ENCODE results near the gene ABCA6.
"Not testable (repeated sequence)": the region's sequence is repeated elsewhere in the genome, so short reads cannot be mapped to it uniquely, and the experiment has no call there.

Gene ABCA6

DNA sequence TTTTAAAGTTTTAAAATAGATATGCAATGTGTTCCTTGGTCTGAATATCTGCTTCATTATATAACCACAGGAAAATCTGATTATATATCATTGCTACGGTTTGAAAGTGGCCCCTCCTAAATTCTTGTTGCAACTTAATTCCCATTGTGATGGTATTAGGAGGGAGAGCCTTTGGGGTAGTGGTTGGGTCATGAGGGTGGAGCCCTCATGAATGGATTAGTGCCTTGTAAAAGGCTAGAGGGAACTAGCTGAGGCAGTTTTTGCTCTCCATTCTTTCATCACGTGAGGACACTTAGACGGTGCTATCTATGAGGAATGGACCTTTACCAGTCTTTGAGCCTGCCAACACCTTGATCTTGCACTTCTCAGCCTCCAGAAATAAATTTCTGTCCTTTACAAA, 7.6 kb downstream of the ABCA6 start:
- DNase-seq (ENCODE audit: low read depth): no peak

- DNase-seq (ENCODE audit: low read depth): no peak
These were observed 10.9 kb downstream of the ABCA6 start for GRCh38 chr17:69130627-69131296.

DNA sequence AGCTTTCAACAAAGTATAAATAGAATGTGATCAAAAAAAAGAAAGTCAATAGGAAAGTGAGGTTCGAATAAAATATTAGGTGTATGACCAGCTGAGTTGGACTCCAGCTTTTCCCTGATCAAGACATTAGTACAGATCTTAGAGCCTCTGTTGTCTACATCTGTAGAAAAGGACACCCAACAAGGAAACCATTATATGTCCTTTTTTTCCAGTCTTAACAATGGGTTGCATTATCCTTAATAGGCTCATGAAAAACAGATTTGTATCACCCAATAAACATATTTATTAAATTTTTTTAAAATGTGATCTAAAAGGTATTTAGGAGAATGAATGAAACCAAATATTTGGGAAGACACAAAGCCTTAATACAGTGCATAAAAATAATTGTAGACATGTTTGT, 18.1 kb downstream of the ABCA6 start:
- DNase-seq (ENCODE audit: low read depth): no peak

DNA sequence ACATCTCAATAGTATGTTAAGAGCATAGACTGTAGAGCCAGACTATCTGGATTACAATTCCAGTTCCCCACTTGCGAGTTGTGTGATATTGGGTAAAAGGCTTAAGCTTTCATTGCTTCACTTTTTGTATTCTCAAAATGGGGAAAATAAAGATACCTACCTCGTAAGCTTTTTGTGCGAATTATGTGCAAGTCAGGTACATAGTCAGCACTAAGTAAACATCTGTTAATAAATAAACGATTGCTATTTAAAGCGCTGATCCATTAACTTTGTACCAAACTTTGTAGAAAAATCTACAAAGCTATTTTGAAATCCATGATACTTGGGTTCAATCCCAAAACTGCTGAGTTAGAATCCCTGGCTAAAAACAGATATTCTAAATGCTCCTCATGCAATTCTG, 19.6 kb downstream of the ABCA6 start:
- no peak for DNase-seq (ENCODE audit: low read depth)

DNA sequence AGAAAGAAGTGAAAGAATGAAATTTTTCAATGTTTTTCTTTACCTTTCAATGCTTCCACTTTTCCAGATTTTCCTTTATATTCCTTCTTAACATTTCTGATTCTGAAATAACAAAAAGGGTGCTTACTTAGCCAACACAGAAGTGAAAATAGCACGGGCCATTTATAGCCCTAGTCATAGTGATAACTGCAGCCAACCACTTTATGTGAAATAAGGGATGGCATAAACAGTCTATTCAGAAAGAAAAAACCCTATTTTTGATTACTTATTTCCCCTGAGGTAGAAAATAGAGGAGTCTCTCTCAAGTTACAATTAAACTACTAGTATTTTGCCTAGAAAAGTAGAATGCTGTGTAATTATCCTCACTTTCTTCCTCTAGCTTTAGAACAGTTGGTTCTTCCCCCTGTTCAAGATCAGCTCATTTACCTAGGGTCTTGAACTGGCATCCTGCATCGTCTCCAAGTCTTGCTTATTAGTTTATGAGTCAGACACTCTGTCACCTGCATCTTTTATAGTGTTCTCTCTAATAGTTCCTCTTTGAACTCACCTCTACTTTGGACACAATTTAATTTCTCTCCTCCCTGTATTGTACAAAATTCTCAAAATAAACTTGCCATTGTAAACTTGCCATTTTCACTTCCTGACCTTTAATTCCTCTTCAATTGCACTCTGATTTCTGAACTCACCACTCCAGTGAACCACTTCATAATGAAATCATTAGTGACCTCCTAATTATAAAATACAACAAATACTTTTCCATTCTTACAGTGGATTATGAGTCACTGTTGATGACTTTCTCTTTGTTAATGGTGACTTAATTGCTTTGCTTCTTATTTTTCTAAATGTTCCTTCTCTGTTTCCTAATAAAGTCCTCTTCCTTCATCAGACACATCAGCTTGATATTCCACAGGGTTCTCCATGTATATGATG, 23.6 kb downstream of the ABCA6 start:
- DNase-seq (ENCODE audit: low read depth): no peak

- DNase-seq (ENCODE audit: low read depth): no peak
These were observed 29.9 kb downstream of the ABCA6 start for GRCh38 chr17:69111794-69112193.

- no peak for DNase-seq (ENCODE audit: low read depth)
These were observed 35.6 kb downstream of the ABCA6 start for GRCh38 chr17:69105907-69106730.

GRCh38 chr17:69103557-69104233, 38.0 kb downstream of the ABCA6 start:
- DNase-seq (ENCODE audit: low read depth): no peak

GRCh38 chr17:69098625-69099024, 43.1 kb downstream of the ABCA6 start:
- no peak for DNase-seq (ENCODE audit: low read depth)

- DNase-seq (ENCODE audit: low read depth): no peak
These were observed 45.2 kb downstream of the ABCA6 start for GRCh38 chr17:69096541-69096940.

DNA sequence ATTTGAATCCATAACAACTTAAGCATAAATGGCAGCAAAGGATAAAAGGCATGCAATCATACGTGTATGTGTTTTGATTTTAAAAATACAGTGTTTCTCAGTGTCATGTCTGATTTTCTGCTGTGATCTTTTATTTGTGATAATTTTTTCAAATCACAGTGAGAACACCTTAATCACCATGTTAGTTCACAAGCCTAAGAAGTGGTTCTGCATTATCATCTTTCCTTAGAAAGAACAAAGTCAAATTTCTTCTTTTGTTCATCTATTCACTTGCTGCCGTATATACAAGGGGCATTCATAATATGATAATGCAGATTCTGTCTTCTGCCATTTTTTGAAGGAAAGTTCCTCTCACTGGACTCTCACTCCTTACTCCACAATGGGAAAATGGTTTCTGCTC, 47.7 kb downstream of the ABCA6 start:
- DNase-seq (ENCODE audit: low read depth): no peak

GRCh38 chr17:69093279-69093789, 48.4 kb downstream of the ABCA6 start:
- no peak for DNase-seq (ENCODE audit: low read depth)

GRCh38 chr17:69090365-69090764, 51.3 kb downstream of the ABCA6 start:
- no peak for DNase-seq (ENCODE audit: low read depth)

GRCh38 chr17:69088643-69089200, 53.0 kb downstream of the ABCA6 start:
- DNase-seq (ENCODE audit: low read depth): no peak

DNA sequence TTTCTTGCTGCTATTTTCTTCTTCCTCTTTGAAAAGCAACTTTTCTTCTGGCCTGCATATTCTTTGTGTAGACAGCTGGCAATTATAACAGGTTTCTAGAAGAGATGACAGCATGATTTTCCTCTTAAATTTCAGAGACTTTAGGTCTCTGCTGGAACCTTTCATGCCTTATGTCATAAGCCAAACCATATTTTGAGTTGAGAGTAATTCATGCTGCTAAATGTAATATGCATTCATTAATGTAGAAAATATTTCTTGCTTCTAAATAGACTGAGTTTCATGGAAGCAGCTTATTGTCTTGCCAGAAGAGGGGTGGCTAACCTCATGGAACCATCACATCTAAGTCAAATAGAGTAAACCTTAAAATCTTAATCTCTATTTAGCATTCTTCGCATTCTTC, 55.1 kb downstream of the ABCA6 start:
- no peak for DNase-seq (ENCODE audit: low read depth)

DNA sequence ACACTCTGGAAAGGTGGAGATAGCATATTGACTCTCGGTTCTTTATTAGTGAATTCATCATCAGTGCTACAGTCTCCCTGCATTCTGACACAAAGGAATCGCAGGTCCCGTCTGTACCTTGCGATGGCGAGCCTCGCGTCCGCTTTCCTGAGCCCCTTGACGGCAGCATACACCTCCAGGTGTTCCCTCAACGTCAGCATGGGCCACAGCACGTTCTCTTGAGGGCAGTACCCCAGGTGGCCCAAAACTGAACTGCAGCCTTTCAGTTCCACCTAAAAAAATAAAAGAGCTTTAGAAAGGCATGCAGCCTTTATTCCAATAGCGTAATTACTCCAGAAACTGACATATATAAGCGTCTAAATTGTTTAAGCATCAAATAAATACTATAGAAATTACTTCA, 56.8 kb downstream of the ABCA6 start:
- no peak for DNase-seq (ENCODE audit: low read depth)

- no peak for DNase-seq (ENCODE audit: low read depth)
These were observed 59.0 kb downstream of the ABCA6 start for GRCh38 chr17:69082696-69083095.

- DNase-seq (ENCODE audit: low read depth): no peak
These were observed 62.8 kb downstream of the ABCA6 start for GRCh38 chr17:69078864-69079263.

GRCh38 chr17:69075823-69076222, 65.9 kb downstream of the ABCA6 start:
- DNase-seq (ENCODE audit: low read depth): no peak

DNA sequence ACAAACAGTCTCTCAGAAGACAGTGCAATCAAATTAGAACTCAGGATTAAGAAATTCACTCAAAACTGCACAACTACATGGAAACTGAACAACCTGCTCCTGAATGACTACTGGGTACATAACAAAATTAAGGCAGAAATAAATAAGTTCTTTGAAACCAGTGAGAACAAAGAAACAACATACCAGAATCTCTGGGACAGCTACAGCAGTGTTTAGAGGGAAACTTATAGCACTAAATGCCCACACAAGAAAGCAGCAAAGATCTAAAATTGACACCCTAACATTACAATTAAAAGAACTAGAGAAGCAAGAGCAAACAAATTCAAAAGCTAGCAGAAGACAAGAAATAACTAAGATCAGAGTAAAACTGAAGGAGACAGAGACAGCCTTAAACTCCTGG, 68.3 kb downstream of the ABCA6 start:
- not testable (repeated sequence) for DNase-seq (ENCODE audit: low read depth)

GRCh38 chr17:69072803-69073256, 68.9 kb downstream of the ABCA6 start:
- not testable (repeated sequence) for DNase-seq (ENCODE audit: low read depth)

Measured in HS-5 (cell line).